GM19372 (cell line): ENCODE results near the gene RGS6.

Experiments used
- ATAC-seq: cut with Tn5 transposase; IDR thresholded peaks from one replicate; pipeline ENCODE4 v1.9.1; 2021; ENCODE audit warnings: mild to moderate bottlenecking, low read depth, moderate library complexity; ENCODE audit not compliant: unreplicated experiment

The RGS6 gene

DNA sequence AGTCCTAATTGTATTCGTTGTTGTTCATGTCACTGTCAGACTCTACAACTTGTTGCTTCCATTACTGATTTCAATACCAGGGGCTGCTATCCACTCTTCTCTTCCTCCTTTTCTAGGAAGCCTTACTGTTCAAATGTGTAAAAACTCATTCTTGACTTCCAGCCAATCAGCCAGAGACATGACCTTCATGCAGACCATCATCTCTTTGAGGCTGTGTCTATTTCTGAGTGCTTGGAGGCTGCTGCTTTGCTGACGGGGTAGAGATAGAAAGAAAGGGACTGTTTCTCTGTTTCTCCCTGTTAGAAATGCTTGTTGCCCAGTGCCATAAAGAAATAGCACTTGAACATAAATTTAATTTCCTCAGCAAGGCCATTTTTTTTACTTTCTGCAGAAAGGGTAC is 282.9 kb downstream of the RGS6 start:
- no peak for ATAC-seq

- no peak for ATAC-seq
Measured at GRCh38 chr14:72217135-72217534, 284.9 kb downstream of the RGS6 start.

DNA sequence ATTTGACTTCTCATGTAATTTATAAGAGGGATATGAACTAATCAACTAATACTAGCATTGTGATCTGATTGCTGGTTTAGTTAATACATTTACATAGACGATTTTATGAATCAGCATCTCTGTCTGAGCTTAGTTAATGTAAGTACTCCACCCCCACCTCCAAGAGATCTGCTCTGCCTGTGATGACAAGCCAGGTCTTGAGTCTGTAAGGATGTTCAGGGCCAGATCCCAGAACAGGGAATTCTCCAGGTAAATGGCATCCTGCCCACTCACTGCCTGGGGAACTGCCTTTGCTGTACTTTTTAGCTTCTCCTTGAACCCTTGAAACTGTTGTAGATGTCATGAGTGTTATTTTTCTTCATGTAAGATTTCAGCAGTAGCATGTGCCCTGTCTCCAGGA is 289.8 kb downstream of the RGS6 start:
- ATAC-seq = no peak

GRCh38 chr14:72236629-72237028 is 304.4 kb downstream of the RGS6 start:
- ATAC-seq = no peak

GRCh38 chr14:72237722-72238666 is 305.8 kb downstream of the RGS6 start:
- no peak for ATAC-seq

- no peak for ATAC-seq
Measured at GRCh38 chr14:72243309-72244293, 311.4 kb downstream of the RGS6 start.

DNA sequence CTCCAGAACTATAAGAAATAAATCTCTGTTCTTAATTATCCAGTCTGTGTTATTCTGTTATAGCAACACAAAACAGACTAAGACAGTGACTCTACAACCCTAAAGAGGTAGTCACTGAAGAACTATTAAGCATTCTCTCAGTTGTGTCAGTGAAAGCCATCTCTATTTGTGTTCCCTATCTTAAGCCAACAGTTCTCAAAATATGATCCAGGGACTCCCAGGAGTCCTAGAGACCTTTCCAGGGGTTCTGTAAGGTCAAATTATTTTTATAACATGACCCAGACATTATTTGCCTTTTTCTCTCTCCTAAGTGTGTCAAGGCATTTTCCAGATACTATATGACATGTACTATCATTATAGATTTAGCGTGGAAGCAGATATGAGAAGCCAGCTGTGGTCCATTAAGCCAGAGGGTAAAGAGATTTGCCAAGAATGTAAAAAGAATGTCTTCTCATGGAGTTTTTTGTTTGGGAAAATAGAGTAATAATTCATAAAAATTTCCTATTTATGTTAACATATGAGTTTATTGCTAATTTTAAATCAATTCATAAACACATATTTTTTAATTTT is 315.8 kb downstream of the RGS6 start:
- no peak for ATAC-seq

DNA sequence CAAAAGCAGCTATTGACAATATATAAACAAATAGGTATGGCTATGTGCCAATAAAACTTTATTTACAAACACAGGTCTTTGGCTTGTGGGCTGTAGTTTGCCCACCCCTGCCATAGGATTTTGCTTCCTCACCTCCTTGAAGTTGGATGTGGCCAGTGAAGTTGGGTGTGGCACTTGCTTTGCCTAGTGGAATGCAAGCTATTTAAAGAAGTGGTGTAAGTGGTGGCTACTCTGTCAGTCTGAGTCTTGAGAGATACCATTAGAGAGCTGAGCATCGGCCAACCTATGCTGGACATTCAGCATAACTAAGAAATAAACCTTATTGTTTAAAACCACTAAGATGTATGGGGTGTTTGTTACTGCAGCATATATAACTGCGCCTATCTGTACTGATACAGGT is 321.3 kb downstream of the RGS6 start:
- no peak for ATAC-seq

DNA sequence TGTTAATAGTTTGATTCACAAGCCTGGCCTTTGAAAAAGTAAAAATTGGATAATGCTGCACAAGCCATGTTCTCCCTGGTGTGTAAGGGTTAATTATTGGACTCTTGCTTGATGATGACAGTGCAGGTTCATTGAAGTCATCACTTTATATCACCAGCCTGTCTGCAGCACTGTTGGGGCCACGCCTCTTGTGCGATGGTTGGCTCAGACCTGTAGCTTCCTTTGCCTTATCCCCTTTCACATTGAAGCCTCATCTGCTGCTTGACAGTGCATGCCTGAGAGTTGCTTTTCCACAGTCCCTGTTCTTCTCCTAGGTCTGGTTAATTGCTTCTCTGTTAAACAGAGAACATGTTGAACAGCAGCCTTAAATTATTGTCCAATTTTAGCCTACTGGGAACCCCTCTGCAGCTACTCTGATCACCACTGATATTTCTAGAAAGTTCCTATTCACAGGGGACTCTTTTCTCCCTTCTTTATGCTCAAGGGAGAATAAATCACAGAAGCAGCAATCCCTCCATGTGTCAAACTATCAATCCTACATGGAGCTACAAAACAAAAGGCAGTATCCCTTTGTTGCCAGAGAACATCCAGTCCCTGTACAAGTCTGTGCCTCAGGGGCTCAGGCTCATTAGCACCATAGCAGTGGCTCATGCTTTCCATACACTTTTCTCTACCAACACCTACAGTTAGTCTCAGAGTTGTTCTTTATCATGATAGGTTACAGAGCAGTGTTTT is 322.1 kb downstream of the RGS6 start:
- ATAC-seq = no peak

DNA sequence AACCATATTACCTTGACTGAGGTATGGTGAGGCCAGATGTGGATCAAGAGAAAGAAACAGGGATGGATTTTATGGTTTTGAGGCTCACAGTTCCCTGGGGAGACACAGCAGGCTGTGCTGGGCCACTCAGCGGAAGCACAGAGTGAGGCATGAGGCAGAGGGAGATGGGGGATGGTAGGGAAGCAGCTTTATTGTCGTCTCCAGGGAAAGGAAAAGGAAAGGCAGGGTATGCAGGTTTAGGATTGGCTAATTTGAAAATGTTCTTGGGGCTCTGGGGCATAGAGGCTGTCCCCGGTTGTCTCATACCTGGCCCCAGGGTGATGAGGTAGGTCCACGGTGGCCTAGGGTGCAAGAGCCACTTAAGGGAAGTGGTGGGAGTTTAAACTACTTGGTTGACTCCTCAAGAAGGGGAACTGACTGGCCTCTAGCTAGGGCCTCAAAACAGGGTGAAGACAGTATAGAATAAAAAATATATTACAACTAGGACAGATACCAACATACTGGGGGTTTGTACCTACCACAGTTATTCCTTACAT is 322.8 kb downstream of the RGS6 start:
- no peak for ATAC-seq

GRCh38 chr14:72256055-72256454 is 323.8 kb downstream of the RGS6 start:
- no peak for ATAC-seq

DNA sequence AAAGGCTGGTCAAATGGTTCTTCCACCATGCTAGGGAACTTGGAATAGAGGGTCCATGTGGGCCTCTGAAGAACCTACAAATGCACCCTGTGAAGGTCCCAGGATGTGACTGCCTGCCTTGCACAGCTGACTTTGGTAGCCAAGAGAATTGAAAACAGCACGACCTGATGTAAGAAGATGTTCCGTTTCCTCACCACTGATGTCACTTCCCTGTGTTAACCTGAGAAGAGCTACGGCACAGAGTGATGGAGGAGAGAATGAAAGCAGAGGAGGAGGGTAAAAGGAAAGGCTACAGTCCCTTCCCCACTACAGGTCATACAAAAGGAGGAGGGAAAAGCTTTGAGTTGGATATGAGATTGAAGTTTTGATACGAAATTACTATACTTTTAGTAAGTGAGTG is 328.8 kb downstream of the RGS6 start:
- no peak for ATAC-seq

GRCh38 chr14:72262771-72263170 is 330.5 kb downstream of the RGS6 start:
- no peak for ATAC-seq

DNA sequence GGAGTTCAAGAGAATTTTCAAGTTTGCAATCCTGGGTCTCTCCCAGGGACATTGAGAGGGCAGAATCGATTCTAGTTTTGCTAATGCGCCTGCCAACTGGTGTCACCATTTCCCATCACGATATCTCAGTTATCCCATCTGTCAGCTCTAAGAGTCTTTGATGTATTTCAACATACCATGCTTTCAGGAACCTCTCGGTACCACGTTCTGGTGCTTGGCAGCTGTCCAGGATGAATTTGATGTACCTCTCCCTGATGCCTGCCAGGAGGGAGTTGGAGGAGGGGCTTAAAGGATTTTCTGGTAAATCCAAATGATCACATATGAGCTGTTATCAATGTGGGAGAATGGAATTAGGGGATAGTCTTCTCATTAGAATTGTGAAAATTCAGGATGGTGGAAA is 332.5 kb downstream of the RGS6 start:
- no peak for ATAC-seq

DNA sequence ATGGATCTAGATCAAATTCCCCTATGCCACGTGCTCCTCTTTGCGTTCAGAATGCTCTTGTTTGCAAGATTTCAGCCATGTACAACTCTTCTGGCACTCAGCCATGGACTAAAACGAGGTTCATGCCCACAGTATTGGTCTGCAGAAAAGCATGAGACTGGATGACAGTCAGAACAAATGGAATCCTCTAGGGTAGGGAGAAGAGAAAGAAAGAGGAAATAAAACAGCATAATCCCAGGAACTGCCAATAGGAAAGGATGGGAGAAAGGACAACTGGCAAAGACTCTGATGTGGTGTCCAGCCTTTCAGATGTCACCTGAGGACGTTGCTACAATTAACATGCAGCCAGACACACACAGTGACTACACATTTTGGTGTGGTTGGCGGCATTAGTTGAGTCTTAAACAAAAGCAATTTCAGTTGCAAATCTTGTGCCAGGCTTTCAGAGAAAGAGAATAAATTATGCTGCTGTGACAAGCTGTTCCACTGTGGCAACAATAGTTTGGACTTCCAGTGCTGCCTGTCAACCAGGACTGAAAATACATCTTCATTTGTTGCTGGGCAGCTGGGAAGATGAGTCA is 338.0 kb downstream of the RGS6 start:
- ATAC-seq = no peak

- no peak for ATAC-seq
Measured at GRCh38 chr14:72270749-72271148, 338.5 kb downstream of the RGS6 start.

DNA sequence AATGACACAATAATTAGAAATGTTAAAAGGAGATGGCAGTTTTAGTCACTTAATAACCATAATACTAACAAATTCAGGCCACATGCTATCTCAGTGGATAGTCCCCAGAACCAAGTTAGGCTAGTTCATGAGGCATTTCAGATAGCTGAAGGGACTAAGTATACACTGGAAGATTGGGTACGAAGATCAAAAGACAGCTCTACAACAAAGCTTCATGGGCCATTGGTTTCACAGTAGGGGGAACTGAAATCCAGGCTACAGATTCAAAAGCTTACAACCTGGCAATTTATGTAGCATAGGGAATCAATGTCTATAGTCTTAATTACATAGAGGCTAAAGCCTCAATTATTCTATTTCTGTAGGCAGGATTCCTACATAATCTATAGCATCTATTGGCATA is 343.0 kb downstream of the RGS6 start:
- ATAC-seq = no peak

- no peak for ATAC-seq
Measured at GRCh38 chr14:72278316-72278715, 346.1 kb downstream of the RGS6 start.

DNA sequence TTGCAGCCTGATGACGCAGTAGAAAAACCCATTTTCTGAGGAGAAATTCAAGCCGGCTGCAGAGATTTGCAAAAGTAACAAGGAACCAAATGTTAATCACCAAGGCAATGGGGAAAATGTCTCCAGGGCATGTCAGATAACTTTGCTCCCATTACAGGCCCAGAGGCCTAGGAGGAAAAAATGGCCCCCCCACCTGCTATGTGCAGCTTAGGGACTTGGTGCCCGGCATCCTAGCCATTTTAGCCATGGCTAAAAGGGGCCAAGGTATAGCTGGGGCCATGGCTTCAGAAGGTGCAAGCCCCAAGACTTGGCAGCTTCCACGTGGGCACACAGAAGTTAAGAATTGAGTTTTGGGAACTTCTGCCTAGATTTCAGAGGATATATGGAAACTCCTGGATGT is 351.9 kb downstream of the RGS6 start:
- no peak for ATAC-seq

- no peak for ATAC-seq
Measured at GRCh38 chr14:72290241-72290640, 358.0 kb downstream of the RGS6 start.
